Caco-2 (cell line): ENCODE results near the gene IGSF1. TPM values are rescaled to one million over a fixed set of nuclear protein-coding genes. Genes with fewer than 3 reads are reported as not detected.

Experiments used
- BruUV-seq: library from RNA; stranded (reverse); fragments of 400-500 nt; replicated peaks from 2 replicates; lab custom pipeline; 2021; lab: Mats Ljungman, UMichigan
- CTCF ChIA-PET: fragments of 300-600 bp; sonication (Branson Sonifier 250); formaldehyde crosslinking; loops from one replicate; lab custom pipeline; 2022; ENCODE audit warnings: antibody characterized with exemption; lab: Charles Lee
- POLR2A ChIA-PET: fragments of 300-600 bp; sonication (Branson Sonifier 250); formaldehyde crosslinking; loops from one replicate; lab custom pipeline; 2022; ENCODE audit warnings: antibody characterized with exemption; lab: Charles Lee
- DNase-seq, 2 experiments: peaks; one replicate each; pipeline versions ENCODE4 v3.0.0 to v3.0.0-alpha.2; 2020 to 2022
- H3K27me3 ChIP-seq: replicated peaks from 2 replicates; pipeline ENCODE4 v1.6.0; 2011; ENCODE audit warnings: low read length; ENCODE audit not compliant: control insufficient read depth, insufficient read depth
- H3K36me3 ChIP-seq: 2 replicates; pipeline ENCODE4 v1.5.1; 2011; ENCODE audit warnings: low read length; ENCODE audit not compliant: control insufficient read depth, insufficient read depth
- H3K4me1 ChIP-seq: fragments of 250-450 bp; sonication (Bioruptor Pico); 2 replicates; pipeline ENCODE4 v1.5.1; 2020; ENCODE audit warnings: mild to moderate bottlenecking
- H3K4me3 ChIP-seq: 2 replicates; pipeline ENCODE4 v1.5.1; 2011; ENCODE audit warnings: low read depth, mild to moderate bottlenecking, control low read depth, low read length
- H3K9me3 ChIP-seq: fragments of 250-450 bp; sonication (Bioruptor Pico); 2 replicates; pipeline ENCODE4 v1.5.1; 2020; ENCODE audit warnings: mild to moderate bottlenecking, moderate library complexity
- H3K27ac Mint-ChIP-seq: one replicate; pipeline ENCODE4 v1.8.0; 2022; ENCODE audit warnings: mixed read lengths; ENCODE audit not compliant: unreplicated experiment
- H3K27me3 Mint-ChIP-seq: one replicate; pipeline ENCODE4 v1.8.0; 2022; ENCODE audit warnings: mixed read lengths; ENCODE audit not compliant: insufficient read depth, unreplicated experiment
- H3K36me3 Mint-ChIP-seq: one replicate; pipeline ENCODE4 v1.8.0; 2022; ENCODE audit warnings: mild to moderate bottlenecking, mixed read lengths; ENCODE audit not compliant: insufficient read depth, unreplicated experiment
- H3K4me1 Mint-ChIP-seq: one replicate; pipeline ENCODE4 v1.8.0; 2022; ENCODE audit warnings: low read depth, mixed read lengths; ENCODE audit not compliant: unreplicated experiment
- H3K4me3 Mint-ChIP-seq: one replicate; pipeline ENCODE4 v1.8.0; 2022; ENCODE audit warnings: mild to moderate bottlenecking, moderate library complexity, mixed read lengths; ENCODE audit not compliant: unreplicated experiment
- H3K9me3 Mint-ChIP-seq: one replicate; pipeline ENCODE4 v1.8.0; 2022; ENCODE audit warnings: mixed read lengths; ENCODE audit not compliant: unreplicated experiment
- CTCF ChIP-seq, 2 experiments: fragments of 200-600 bp in 1 of 2; IDR thresholded peaks; 1 replicate in 1 of 2; 2 replicates in 1 of 2; pipeline versions ENCODE4 v1.5.1 to v1.8.0; 2011 to 2022; ENCODE audit warnings: antibody characterized with exemption in 1 of 2, control low read depth in 1 of 2, inconsistent platforms in 1 of 2, low read depth in 1 of 2, low read length in 1 of 2, mild to moderate bottlenecking in 1 of 2, moderate library complexity in 1 of 2; ENCODE audit not compliant: insufficient read depth in 1 of 2, severe bottlenecking in 1 of 2, unreplicated experiment in 1 of 2
- intact Hi-C: fragments of 100-400 bp; cut with micrococcal nuclease; formaldehyde crosslinking; loops from one replicate; pipeline ENCODE4 v1.10.0; 2022; ENCODE audit not compliant: unreplicated experiment
- total RNA-seq: library from RNA; stranded (reverse); gene quantifications from 2 replicates; pipeline ENCODE4 v1.2.3, GENCODE V29; 2022

The IGSF1 gene
- total RNA-seq, 1 experiment from 2014 or later = 1.4 TPM

DNA sequence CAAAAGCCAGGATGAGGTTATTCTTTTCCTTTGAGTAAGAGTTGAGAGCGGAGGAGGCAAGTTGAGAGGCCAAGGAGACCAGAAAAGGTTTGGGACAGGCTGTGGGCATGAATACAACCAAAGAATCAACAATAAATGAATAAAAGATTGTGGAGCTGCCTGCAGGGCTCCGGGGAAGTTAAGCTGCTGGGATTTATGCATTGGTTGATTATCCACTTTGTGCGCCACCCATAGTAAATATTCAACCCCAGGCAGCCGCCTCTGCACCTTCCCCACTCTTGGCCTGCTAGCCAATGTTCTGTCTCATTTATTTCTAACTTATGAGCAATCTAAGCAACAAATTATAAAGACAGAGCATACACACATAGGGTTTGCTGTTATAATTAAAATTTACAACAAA is 28.2 kb upstream of the IGSF1 start:
- Histone ChIP-seq H3K4me1 (no peaks in the 10 kb centered on the region), H3K36me3 (no peaks in the 10 kb centered on the region), H3K9me3 (no peaks in the 10 kb centered on the region), H3K4me3 (no peak overlapping the region), H3K27me3 (no peaks in the 10 kb centered on the region)
- POLR2A ChIA-PET = no interaction called here
- no TSS peak for BruUV-seq
- no peaks in the 10 kb centered on the region for H3K4me1 Mint-ChIP-seq
- DNase-seq = no peak
- no peaks in the 10 kb centered on the region for H3K9me3 Mint-ChIP-seq
- H3K36me3 Mint-ChIP-seq = no peaks in the 10 kb centered on the region
- TF ChIP-seq CTCF (IDR thresholded peaks at IDR 0.05; ENCODE audit: insufficient read depth in 1 of 2, low read depth in 1 of 2, low read length in 1 of 2, severe bottlenecking in 1 of 2, unreplicated experiment in 1 of 2) = no peak
- no peaks in the 10 kb centered on the region for H3K27me3 Mint-ChIP-seq
- H3K4me3 Mint-ChIP-seq = no peak overlapping the region
- intact Hi-C loops = no loop called here
- CTCF ChIA-PET = no interaction called here
- H3K27ac Mint-ChIP-seq = no peak overlapping the region

- no peak for DNase-seq
- POLR2A ChIA-PET = no interaction called here
- intact Hi-C loops = no loop called here
- no TSS peak for BruUV-seq
- H3K4me3 ChIP-seq = no peak overlapping the region
- CTCF ChIA-PET = no interaction called here
- H3K9me3 ChIP-seq = no peaks in the 10 kb centered on the region
- Mint-ChIP-seq H3K9me3 (no peaks in the 10 kb centered on the region), H3K4me1 (no peaks in the 10 kb centered on the region), H3K36me3 (no peaks in the 10 kb centered on the region), H3K27ac (no peak overlapping the region), H3K4me3 (no peak overlapping the region), H3K27me3 (no peaks in the 10 kb centered on the region)
- H3K36me3 ChIP-seq = no peaks in the 10 kb centered on the region
- H3K27me3 ChIP-seq = no peaks in the 10 kb centered on the region
- H3K4me1 ChIP-seq = no peaks in the 10 kb centered on the region
- TF ChIP-seq CTCF (IDR thresholded peaks at IDR 0.05; ENCODE audit: insufficient read depth in 1 of 2, low read depth in 1 of 2, low read length in 1 of 2, severe bottlenecking in 1 of 2, unreplicated experiment in 1 of 2) = no peak
Measured at GRCh38 chrX:131316260-131316659, 27.2 kb upstream of the IGSF1 start.

GRCh38 chrX:131308980-131309379 is 19.9 kb upstream of the IGSF1 start:
- H3K9me3 Mint-ChIP-seq = no peaks in the 10 kb centered on the region
- H3K27me3 Mint-ChIP-seq = no peaks in the 10 kb centered on the region
- no peaks in the 10 kb centered on the region for H3K9me3 ChIP-seq
- intact Hi-C loops = no loop called here
- H3K27ac Mint-ChIP-seq = no peak overlapping the region
- DNase-seq = no peak
- H3K4me1 ChIP-seq = no peaks in the 10 kb centered on the region
- H3K4me3 Mint-ChIP-seq = no peak overlapping the region
- H3K36me3 ChIP-seq = no peaks in the 10 kb centered on the region
- no peaks in the 10 kb centered on the region for H3K4me1 Mint-ChIP-seq
- no peaks in the 10 kb centered on the region for H3K36me3 Mint-ChIP-seq
- no peak overlapping the region for H3K4me3 ChIP-seq
- TF ChIP-seq CTCF (IDR thresholded peaks at IDR 0.05; ENCODE audit: insufficient read depth in 1 of 2, low read depth in 1 of 2, low read length in 1 of 2, severe bottlenecking in 1 of 2, unreplicated experiment in 1 of 2) = no peak
- H3K27me3 ChIP-seq = no peaks in the 10 kb centered on the region
- POLR2A ChIA-PET = no interaction called here
- BruUV-seq = no TSS peak
- CTCF ChIA-PET = no interaction called here
